HCEC 1CT (cell line): Measurements from ENCODE around the gene AAK1.
"Not testable (repeated sequence)": the region's sequence is repeated elsewhere in the genome, so short reads cannot be mapped to it uniquely, and the experiment has no call there.

Source experiments
- DNase-seq: peaks from one replicate; pipeline ENCODE4 v3.0.0-alpha.2; 2017

AAK1 gene

GRCh38 chr2:69436938-69437750 lies 206.4 kb downstream of the AAK1 start, which contains the start of gene NFU1:
NFU1 (minus strand) TSS chr2:69437435; CDS start chr2:69437422, 13 bp downstream.
- DNase-seq = peak; percentile 95

- DNase-seq = no peak
Measured at GRCh38 chr2:69436596-69436937, 207.0 kb downstream of the AAK1 start.

GRCh38 chr2:69434753-69435152 lies 208.8 kb downstream of the AAK1 start:
- DNase-seq = no peak

GRCh38 chr2:69429491-69430183 lies 213.9 kb downstream of the AAK1 start:
- DNase-seq = no peak

- DNase-seq = no peak
Measured at GRCh38 chr2:69428981-69429380, 214.6 kb downstream of the AAK1 start.

- no peak for DNase-seq
Measured at GRCh38 chr2:69424419-69424818, 219.1 kb downstream of the AAK1 start.

GRCh38 chr2:69422198-69422597 lies 221.3 kb downstream of the AAK1 start:
- no peak for DNase-seq

GRCh38 chr2:69419111-69419510 lies 224.4 kb downstream of the AAK1 start:
- not testable (repeated sequence) for DNase-seq

- DNase-seq = no peak
Measured at GRCh38 chr2:69416147-69416546, 227.4 kb downstream of the AAK1 start.
